DOHH2 (cell line): ENCODE data around the gene CEACAM5.

Experiments
- EZH2phosphoT487 ChIP-seq: fragments of 200-600 bp; sonication (generic); IDR thresholded peaks from 2 replicates; pipeline ENCODE4 v1.6.1; 2017; ENCODE audit warnings: borderline replicate concordance, mild to moderate bottlenecking, antibody characterized with exemption, low read length, moderate library complexity, mixed read lengths
- TF ChIP-seq, protein P1 (sequence below): fragments of 200-600 bp; sonication (generic); IDR thresholded peaks from one replicate; pipeline ENCODE4 v1.5.1; 2014; ENCODE audit warnings: antibody characterized with exemption, mild to moderate bottlenecking, low read depth, low read length; ENCODE audit not compliant: poor library complexity, severe bottlenecking

DNA sequence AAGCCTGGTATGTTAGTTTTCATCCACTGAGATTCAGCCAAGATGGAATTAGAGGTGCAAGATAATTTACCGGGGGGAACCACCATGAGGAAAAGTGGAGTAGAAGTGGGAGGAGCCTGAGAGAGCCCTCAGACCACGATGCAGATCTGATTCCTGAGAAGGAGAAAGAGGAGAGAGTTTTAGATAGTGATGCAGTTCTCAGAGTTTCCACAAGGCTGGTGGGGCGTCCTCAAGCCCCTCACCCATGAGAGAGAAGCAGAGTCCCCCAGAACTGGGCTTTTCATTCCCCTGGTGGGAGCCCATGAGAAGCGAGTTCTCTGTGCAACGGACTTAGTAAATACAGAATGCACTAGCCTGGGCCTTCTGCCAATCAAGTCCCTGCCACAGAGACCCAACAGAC is 18.1 kb downstream of the CEACAM5 start:
- TF ChIP-seq EZH2phosphoT487, result no peak
- TF ChIP-seq, protein P1, sequence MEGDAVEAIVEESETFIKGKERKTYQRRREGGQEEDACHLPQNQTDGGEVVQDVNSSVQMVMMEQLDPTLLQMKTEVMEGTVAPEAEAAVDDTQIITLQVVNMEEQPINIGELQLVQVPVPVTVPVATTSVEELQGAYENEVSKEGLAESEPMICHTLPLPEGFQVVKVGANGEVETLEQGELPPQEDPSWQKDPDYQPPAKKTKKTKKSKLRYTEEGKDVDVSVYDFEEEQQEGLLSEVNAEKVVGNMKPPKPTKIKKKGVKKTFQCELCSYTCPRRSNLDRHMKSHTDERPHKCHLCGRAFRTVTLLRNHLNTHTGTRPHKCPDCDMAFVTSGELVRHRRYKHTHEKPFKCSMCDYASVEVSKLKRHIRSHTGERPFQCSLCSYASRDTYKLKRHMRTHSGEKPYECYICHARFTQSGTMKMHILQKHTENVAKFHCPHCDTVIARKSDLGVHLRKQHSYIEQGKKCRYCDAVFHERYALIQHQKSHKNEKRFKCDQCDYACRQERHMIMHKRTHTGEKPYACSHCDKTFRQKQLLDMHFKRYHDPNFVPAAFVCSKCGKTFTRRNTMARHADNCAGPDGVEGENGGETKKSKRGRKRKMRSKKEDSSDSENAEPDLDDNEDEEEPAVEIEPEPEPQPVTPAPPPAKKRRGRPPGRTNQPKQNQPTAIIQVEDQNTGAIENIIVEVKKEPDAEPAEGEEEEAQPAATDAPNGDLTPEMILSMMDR, result peak; percentile 11
